GM12878 (cell line): ENCODE measurements around the gene HCN3. TPM values are rescaled to one million over a fixed set of nuclear protein-coding genes. Genes with fewer than 3 reads are reported as not detected.
A peak's percentile ranks its signal among the peaks of the same experiment; 100 is the strongest.

Experiments
- BRCA1 ChIP-seq: IDR thresholded peaks from 2 replicates; pipeline ENCODE4 v1.6.1; 2011; ENCODE audit warnings: low read depth, low read length, improper control_type of control experiment
- CBFB ChIP-seq: IDR thresholded peaks from 2 replicates; pipeline ENCODE4 v1.6.1; 2016; ENCODE audit warnings: antibody characterized with exemption, low read depth
- CBX3 ChIP-seq: fragments of 200-600 bp; sonication (generic); IDR thresholded peaks from 2 replicates; pipeline ENCODE4 v1.6.1; 2016; ENCODE audit warnings: low read depth, borderline replicate concordance
- CREM ChIP-seq: IDR thresholded peaks from 2 replicates; pipeline ENCODE4 v1.6.1; 2014; ENCODE audit warnings: antibody characterized with exemption, low read depth
- EZH2 ChIP-seq: IDR thresholded peaks from 2 replicates; pipeline ENCODE4 v1.6.1; 2012; ENCODE audit warnings: low read depth, mild to moderate bottlenecking, control low read depth, inconsistent platforms, low read length, borderline replicate concordance; ENCODE audit not compliant: control insufficient read depth
- FOXK2 ChIP-seq: fragments of 450-650 bp; IDR thresholded peaks from 2 replicates; pipeline ENCODE4 v1.6.1; 2017; ENCODE audit warnings: mild to moderate bottlenecking, moderate library complexity
- GABPA ChIP-seq: IDR thresholded peaks from 2 replicates; pipeline ENCODE4 v1.6.1; 2014; ENCODE audit warnings: antibody characterized with exemption, low read depth, mild to moderate bottlenecking, inconsistent platforms
- GATAD2B ChIP-seq: fragments of 450-650 bp; conservative IDR thresholded peaks from 2 replicates; pipeline ENCODE4 v1.6.1; 2017; ENCODE audit warnings: low read depth, mild to moderate bottlenecking, moderate library complexity
- HCFC1 ChIP-seq: fragments of 150-350 bp; IDR thresholded peaks from 2 replicates; pipeline ENCODE4 v1.6.1; 2014; ENCODE audit warnings: low read length
- HDAC6 ChIP-seq: fragments of 200-600 bp; sonication (generic); IDR thresholded peaks from one replicate; pipeline ENCODE4 v1.8.0; 2017; ENCODE audit warnings: antibody characterized with exemption; ENCODE audit not compliant: unreplicated experiment
- HDGF ChIP-seq: fragments of 450-650 bp; IDR thresholded peaks from 2 replicates; pipeline ENCODE4 v1.6.1; 2016; ENCODE audit warnings: antibody characterized with exemption
- KLF5 ChIP-seq: fragments of 450-650 bp; IDR thresholded peaks from 2 replicates; pipeline ENCODE4 v1.6.1; 2014; ENCODE audit warnings: mild to moderate bottlenecking; ENCODE audit not compliant: partially characterized antibody
- MEF2A ChIP-seq: IDR thresholded peaks from 2 replicates; pipeline ENCODE4 v1.6.1; 2011; ENCODE audit warnings: low read depth, mild to moderate bottlenecking, low read length, moderate library complexity; ENCODE audit not compliant: insufficient read depth
- MYB ChIP-seq: fragments of 150-350 bp; IDR thresholded peaks from 2 replicates; pipeline ENCODE4 v1.6.1; 2014; ENCODE audit warnings: mild to moderate bottlenecking, low read depth, low read length, borderline replicate concordance
- MYC ChIP-seq: IDR thresholded peaks from 2 replicates; pipeline ENCODE4 v1.6.1; 2011; ENCODE audit warnings: mild to moderate bottlenecking, low read length, moderate library complexity, inconsistent platforms; ENCODE audit not compliant: insufficient read depth, insufficient replicate concordance, insufficient read length, severe bottlenecking
- NFIC ChIP-seq: IDR thresholded peaks from 2 replicates; pipeline ENCODE4 v1.6.1; 2012; ENCODE audit warnings: low read depth, mild to moderate bottlenecking, inconsistent platforms, low read length, moderate library complexity
- POLR2A ChIP-seq: IDR thresholded peaks from 2 replicates; pipeline ENCODE4 v1.6.1; 2011; ENCODE audit warnings: low read depth, mild to moderate bottlenecking, low read length
- RUNX3 ChIP-seq: IDR thresholded peaks from 2 replicates; pipeline ENCODE4 v1.6.1; 2012; ENCODE audit warnings: low read length, inconsistent platforms
- SMAD5 ChIP-seq: IDR thresholded peaks from 2 replicates; pipeline ENCODE4 v1.6.1; 2016; ENCODE audit warnings: antibody characterized with exemption, low read depth
- STAT1 ChIP-seq: fragments of 450-650 bp; conservative IDR thresholded peaks from 2 replicates; pipeline ENCODE4 v1.6.1; 2014; ENCODE audit warnings: antibody characterized with exemption, mild to moderate bottlenecking
- TBL1XR1 ChIP-seq: IDR thresholded peaks from 2 replicates; pipeline ENCODE4 v1.6.1; 2012; ENCODE audit warnings: low read depth, low read length, improper control_type of control experiment
- YY1 ChIP-seq: IDR thresholded peaks from 2 replicates; pipeline ENCODE4 v1.6.1; 2011; ENCODE audit warnings: low read depth, mild to moderate bottlenecking, low read length
- ZSCAN29 ChIP-seq: fragments of 450-650 bp; IDR thresholded peaks from 2 replicates; pipeline ENCODE4 v1.6.1; 2017; ENCODE audit warnings: mild to moderate bottlenecking, moderate library complexity
- polyA plus RNA-seq, 11 experiments: library from polyadenylated mRNA; depleted of rRNA in 4 of 11; unstranded in 6 of 11; stranded (reverse) in 5 of 11; fragments of >200 nt; fragmentation: Nextera tagmentation in 4 of 11; fragmentation: Illumina TruSeq in 1 of 11; extraction: Ambion mirVana in 4 of 11; extraction: Trizol in 1 of 11; gene quantifications; 1 replicate in 1 of 11; 2 replicates in 10 of 11; pipeline versions ENCODE4 v1.2.1 to v1.2.3, GENCODE V29; 2011 to 2016; ENCODE audit warnings: inconsistent platforms in 2 of 11, missing spikeins in 2 of 11, low read depth in 1 of 11
- total RNA-seq, 4 experiments: library from RNA; depleted of rRNA in 3 of 4; stranded (reverse); fragments of >200 nt in 3 of 4; fragmentation: Illumina TruSeq in 1 of 4; extraction: Trizol in 1 of 4; gene quantifications; 2 replicates each; pipeline versions ENCODE4 v1.2.1 to v1.2.3, GENCODE V29; 2013 to 2021
- TF ChIP-seq, protein P1 (sequence below): fragments of 450-650 bp; formaldehyde crosslinking; IDR thresholded peaks from 2 replicates; pipeline ENCODE4 v1.5.0; 2022; ENCODE audit warnings: mild to moderate bottlenecking, missing genetic modification characterization
- TF ChIP-seq, protein P2 (sequence below): fragments of 450-650 bp; IDR thresholded peaks from 2 replicates; pipeline ENCODE4 v1.6.1; 2017; ENCODE audit warnings: mild to moderate bottlenecking, moderate library complexity
- TF ChIP-seq, protein P3 (sequence below): IDR thresholded peaks from 2 replicates; pipeline ENCODE4 v1.6.1; 2012; ENCODE audit warnings: low read depth, low read length, improper control_type of control experiment

The HCN3 gene
- total and polyA plus RNA-seq, 10 of the 15 experiments (the other 5 are each of a cell fraction or from before 2014, with no cell fraction given) = 0.08 to 4.1 (median 1.8) TPM

DNA sequence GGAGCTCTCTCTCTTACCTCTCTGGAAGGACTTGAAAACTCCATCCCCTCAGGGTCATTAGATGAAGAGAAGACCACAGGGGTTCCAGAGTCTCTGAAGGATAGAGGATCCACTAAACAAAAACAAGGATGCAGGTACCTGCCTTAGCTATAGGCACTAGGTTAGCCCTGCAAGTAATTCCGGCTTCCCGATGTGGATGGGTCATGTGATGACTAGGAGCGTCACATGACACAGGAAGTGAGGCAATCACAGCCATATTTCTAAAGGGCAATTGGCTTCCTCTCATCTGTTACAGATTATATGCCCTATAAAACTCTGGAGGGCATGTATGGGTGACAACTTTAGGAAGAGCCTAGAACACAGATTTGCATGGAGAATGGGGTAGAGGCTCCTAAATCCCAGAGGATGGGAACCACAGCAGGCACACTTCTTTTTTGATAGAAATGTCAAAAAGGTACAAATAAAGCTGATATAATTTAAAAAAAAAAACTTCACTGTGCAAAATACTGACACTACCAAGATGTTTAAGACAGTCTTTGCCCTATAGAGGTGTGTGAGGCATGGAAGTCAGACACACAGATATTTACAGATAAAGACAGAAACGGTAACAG is 36.1 kb upstream of the HCN3 start (continued):
- TF ChIP-seq, protein P1, sequence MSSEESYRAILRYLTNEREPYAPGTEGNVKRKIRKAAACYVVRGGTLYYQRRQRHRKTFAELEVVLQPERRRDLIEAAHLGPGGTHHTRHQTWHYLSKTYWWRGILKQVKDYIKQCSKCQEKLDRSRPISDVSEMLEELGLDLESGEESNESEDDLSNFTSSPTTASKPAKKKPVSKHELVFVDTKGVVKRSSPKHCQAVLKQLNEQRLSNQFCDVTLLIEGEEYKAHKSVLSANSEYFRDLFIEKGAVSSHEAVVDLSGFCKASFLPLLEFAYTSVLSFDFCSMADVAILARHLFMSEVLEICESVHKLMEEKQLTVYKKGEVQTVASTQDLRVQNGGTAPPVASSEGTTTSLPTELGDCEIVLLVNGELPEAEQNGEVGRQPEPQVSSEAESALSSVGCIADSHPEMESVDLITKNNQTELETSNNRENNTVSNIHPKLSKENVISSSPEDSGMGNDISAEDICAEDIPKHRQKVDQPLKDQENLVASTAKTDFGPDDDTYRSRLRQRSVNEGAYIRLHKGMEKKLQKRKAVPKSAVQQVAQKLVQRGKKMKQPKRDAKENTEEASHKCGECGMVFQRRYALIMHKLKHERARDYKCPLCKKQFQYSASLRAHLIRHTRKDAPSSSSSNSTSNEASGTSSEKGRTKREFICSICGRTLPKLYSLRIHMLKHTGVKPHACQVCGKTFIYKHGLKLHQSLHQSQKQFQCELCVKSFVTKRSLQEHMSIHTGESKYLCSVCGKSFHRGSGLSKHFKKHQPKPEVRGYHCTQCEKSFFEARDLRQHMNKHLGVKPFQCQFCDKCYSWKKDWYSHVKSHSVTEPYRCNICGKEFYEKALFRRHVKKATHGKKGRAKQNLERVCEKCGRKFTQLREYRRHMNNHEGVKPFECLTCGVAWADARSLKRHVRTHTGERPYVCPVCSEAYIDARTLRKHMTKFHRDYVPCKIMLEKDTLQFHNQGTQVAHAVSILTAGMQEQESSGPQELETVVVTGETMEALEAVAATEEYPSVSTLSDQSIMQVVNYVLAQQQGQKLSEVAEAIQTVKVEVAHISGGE (CRISPR knock-in tag) = no peak
- TF ChIP-seq YY1 (peak; percentile 99), STAT1 (0 out of 2 replicates have a peak, but pooled peaks have one; percentile 49), MYB (no peak), TBL1XR1 (peak; percentile 57; the same call in 1 of the 2 replicates), NFIC (peak; percentile 71), HDAC6 (no peak), POLR2A (no peak), FOXK2 (no peak), CBX3 (no peak), BRCA1 (no peak), GABPA (peak; percentile 62; the same call in 1 of the 2 replicates), HDGF (no peak), CBFB (no peak), GATAD2B (no peak), ZSCAN29 (no peak), EZH2 (no peak), CREM (peak; percentile 71; the same call in 1 of the 2 replicates), SMAD5 (no peak), RUNX3 (no peak), HCFC1 (peak; percentile 89), MEF2A (no peak), MYC (no peak), KLF5 (no peak)
- TF ChIP-seq, protein P2, sequence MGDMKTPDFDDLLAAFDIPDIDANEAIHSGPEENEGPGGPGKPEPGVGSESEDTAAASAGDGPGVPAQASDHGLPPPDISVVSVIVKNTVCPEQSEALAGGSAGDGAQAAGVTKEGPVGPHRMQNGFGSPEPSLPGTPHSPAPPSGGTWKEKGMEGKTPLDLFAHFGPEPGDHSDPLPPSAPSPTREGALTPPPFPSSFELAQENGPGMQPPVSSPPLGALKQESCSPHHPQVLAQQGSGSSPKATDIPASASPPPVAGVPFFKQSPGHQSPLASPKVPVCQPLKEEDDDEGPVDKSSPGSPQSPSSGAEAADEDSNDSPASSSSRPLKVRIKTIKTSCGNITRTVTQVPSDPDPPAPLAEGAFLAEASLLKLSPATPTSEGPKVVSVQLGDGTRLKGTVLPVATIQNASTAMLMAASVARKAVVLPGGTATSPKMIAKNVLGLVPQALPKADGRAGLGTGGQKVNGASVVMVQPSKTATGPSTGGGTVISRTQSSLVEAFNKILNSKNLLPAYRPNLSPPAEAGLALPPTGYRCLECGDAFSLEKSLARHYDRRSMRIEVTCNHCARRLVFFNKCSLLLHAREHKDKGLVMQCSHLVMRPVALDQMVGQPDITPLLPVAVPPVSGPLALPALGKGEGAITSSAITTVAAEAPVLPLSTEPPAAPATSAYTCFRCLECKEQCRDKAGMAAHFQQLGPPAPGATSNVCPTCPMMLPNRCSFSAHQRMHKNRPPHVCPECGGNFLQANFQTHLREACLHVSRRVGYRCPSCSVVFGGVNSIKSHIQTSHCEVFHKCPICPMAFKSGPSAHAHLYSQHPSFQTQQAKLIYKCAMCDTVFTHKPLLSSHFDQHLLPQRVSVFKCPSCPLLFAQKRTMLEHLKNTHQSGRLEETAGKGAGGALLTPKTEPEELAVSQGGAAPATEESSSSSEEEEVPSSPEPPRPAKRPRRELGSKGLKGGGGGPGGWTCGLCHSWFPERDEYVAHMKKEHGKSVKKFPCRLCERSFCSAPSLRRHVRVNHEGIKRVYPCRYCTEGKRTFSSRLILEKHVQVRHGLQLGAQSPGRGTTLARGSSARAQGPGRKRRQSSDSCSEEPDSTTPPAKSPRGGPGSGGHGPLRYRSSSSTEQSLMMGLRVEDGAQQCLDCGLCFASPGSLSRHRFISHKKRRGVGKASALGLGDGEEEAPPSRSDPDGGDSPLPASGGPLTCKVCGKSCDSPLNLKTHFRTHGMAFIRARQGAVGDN = 0 out of 2 replicates have a peak, but pooled peaks have one; percentile 31
- TF ChIP-seq, protein P3, sequence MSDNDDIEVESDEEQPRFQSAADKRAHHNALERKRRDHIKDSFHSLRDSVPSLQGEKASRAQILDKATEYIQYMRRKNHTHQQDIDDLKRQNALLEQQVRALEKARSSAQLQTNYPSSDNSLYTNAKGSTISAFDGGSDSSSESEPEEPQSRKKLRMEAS = peak; percentile 34; the same call in 1 of the 2 replicates
